WTC11 (cell line): Measurements from ENCODE around the gene KRTAP10-2. TPM values are rescaled to one million over a fixed set of nuclear protein-coding genes. Genes with fewer than 3 reads are reported as not detected.

Experiments
- ATAC-seq: fragments of 200-7000 bp; cut with Tn5 transposase; 2 replicates; pipeline ENCODE4 v1.10.0; 2021; ENCODE audit warnings: mild to moderate bottlenecking, moderate library complexity
- CTCF ChIA-PET: fragments of 300-600 bp; sonication (Branson Sonifier 250); formaldehyde crosslinking; loops from one replicate; lab custom pipeline; 2021; ENCODE audit warnings: antibody characterized with exemption; lab: Charles Lee
- POLR2A ChIA-PET: fragments of 350-600 bp; sonication (Branson Sonifier 250); formaldehyde crosslinking; loops from one replicate; lab custom pipeline; 2021; ENCODE audit warnings: antibody characterized with exemption; lab: Charles Lee
- DNase-seq: peaks from one replicate; pipeline ENCODE4 v3.0.0; 2021; ENCODE audit warnings: low spot score
- H3K27ac Mint-ChIP-seq: 2 replicates; pipeline ENCODE4 v1.8.0; 2021; ENCODE audit warnings: mixed read lengths
- H3K27me3 Mint-ChIP-seq: 2 replicates; pipeline ENCODE4 v1.8.0; 2021; ENCODE audit warnings: low read depth, mild to moderate bottlenecking, moderate library complexity, mixed read lengths
- H3K36me3 Mint-ChIP-seq: 2 replicates; pipeline ENCODE4 v1.8.0; 2021; ENCODE audit warnings: mixed read lengths
- H3K4me1 Mint-ChIP-seq: 2 replicates; pipeline ENCODE4 v1.8.0; 2022; ENCODE audit warnings: mixed read lengths
- H3K4me3 Mint-ChIP-seq: 2 replicates; pipeline ENCODE4 v1.8.0; 2021; ENCODE audit warnings: mild to moderate bottlenecking, moderate library complexity, mixed read lengths
- H3K9me3 Mint-ChIP-seq: 2 replicates; pipeline ENCODE4 v1.8.0; 2021; ENCODE audit warnings: mixed read lengths
- E2F4 ChIP-seq: sonication (generic); formaldehyde crosslinking; IDR thresholded peaks from 2 replicates; pipeline ENCODE4 v1.8.1; 2022; ENCODE audit warnings: low read depth, mild to moderate bottlenecking, moderate library complexity, missing genetic modification reagents, borderline replicate concordance
- ETV6 ChIP-seq: sonication (generic); formaldehyde crosslinking; IDR thresholded peaks from 2 replicates; pipeline ENCODE4 v1.8.1; 2022; ENCODE audit warnings: mild to moderate bottlenecking, missing genetic modification reagents
- FOXK1 ChIP-seq: sonication (generic); formaldehyde crosslinking; IDR thresholded peaks from 2 replicates; pipeline ENCODE4 v1.8.0; 2022; ENCODE audit warnings: mild to moderate bottlenecking, moderate library complexity, missing genetic modification reagents
- MXD4 ChIP-seq: fragments of 250-450 bp; sonication (Bioruptor Pico); IDR thresholded peaks from 2 replicates; pipeline ENCODE4 v1.8.0; 2021; ENCODE audit warnings: mild to moderate bottlenecking, moderate library complexity, borderline replicate concordance
- MYBL2 ChIP-seq: sonication (generic); formaldehyde crosslinking; IDR thresholded peaks from 2 replicates; pipeline ENCODE4 v1.8.1; 2023; ENCODE audit warnings: mild to moderate bottlenecking, moderate library complexity, missing genetic modification reagents
- NR1H2 ChIP-seq: sonication (generic); formaldehyde crosslinking; IDR thresholded peaks from 2 replicates; pipeline ENCODE4 v1.9.0; 2021; ENCODE audit warnings: mild to moderate bottlenecking, moderate library complexity, missing genetic modification reagents
- PREB ChIP-seq: sonication (generic); formaldehyde crosslinking; IDR thresholded peaks from 2 replicates; pipeline ENCODE4 v1.8.1; 2022; ENCODE audit warnings: mild to moderate bottlenecking, missing genetic modification reagents, moderate library complexity, borderline replicate concordance
- PRRX2 ChIP-seq: fragments of 250-450 bp; sonication (Bioruptor Pico); IDR thresholded peaks from 2 replicates; pipeline ENCODE4 v1.8.0; 2021; ENCODE audit warnings: mild to moderate bottlenecking
- RORB ChIP-seq: fragments of 250-450 bp; sonication (Bioruptor Pico); IDR thresholded peaks from 2 replicates; pipeline ENCODE4 v1.9.0; 2021; ENCODE audit warnings: mild to moderate bottlenecking
- SOX15 ChIP-seq: fragments of 250-450 bp; sonication (Bioruptor Pico); IDR thresholded peaks from 2 replicates; pipeline ENCODE4 v1.9.0; 2021; ENCODE audit warnings: mild to moderate bottlenecking
- ZNF121 ChIP-seq: sonication (generic); formaldehyde crosslinking; IDR thresholded peaks from 2 replicates; pipeline ENCODE4 v1.8.0; 2023; ENCODE audit warnings: missing genetic modification reagents
- ZNF219 ChIP-seq: sonication (generic); formaldehyde crosslinking; IDR thresholded peaks from 2 replicates; pipeline ENCODE4 v1.8.0; 2023; ENCODE audit warnings: missing genetic modification reagents, mild to moderate bottlenecking, borderline replicate concordance
- total RNA-seq: library from RNA; stranded (reverse); gene quantifications from 3 replicates; pipeline ENCODE4 v1.2.3, GENCODE V29; 2021
- TF ChIP-seq, protein P1 (sequence below): sonication (generic); formaldehyde crosslinking; IDR thresholded peaks from 2 replicates; pipeline ENCODE4 v1.8.1; 2022; ENCODE audit warnings: low read depth, missing genetic modification reagents, borderline replicate concordance
- TF ChIP-seq, protein P2 (sequence below): sonication (generic); formaldehyde crosslinking; IDR thresholded peaks from 2 replicates; pipeline ENCODE4 v1.8.0; 2023; ENCODE audit warnings: mild to moderate bottlenecking, missing genetic modification reagents
- TF ChIP-seq, protein P3 (sequence below): sonication (generic); formaldehyde crosslinking; IDR thresholded peaks from 2 replicates; pipeline ENCODE4 v1.8.1; 2023; ENCODE audit warnings: mild to moderate bottlenecking, moderate library complexity, missing genetic modification reagents
- TF ChIP-seq, protein P4 (sequence below): sonication (generic); formaldehyde crosslinking; conservative IDR thresholded peaks from 2 replicates; pipeline ENCODE4 v1.8.1; 2022; ENCODE audit warnings: mild to moderate bottlenecking, missing genetic modification reagents

KRTAP10-2 gene
- total RNA-seq, 1 experiment from 2014 or later = not detected

- no peak for DNase-seq
- peaks cover 13% of the 10 kb centered on the region for H3K4me1 Mint-ChIP-seq
- TF ChIP-seq PREB (CRISPR knock-in tag) (no peak), NR1H2 (CRISPR knock-in tag) (no peak), PRRX2 (CRISPR knock-in tag) (no peak), ZNF219 (CRISPR knock-in tag) (no peak), E2F4 (CRISPR knock-in tag) (no peak), FOXK1 (CRISPR knock-in tag) (no peak), RORB (CRISPR knock-in tag) (no peak), ETV6 (CRISPR knock-in tag) (no peak), MXD4 (CRISPR knock-in tag) (no peak), MYBL2 (CRISPR knock-in tag) (no peak), SOX15 (CRISPR knock-in tag) (no peak), ZNF121 (no peak)
- TF ChIP-seq, protein P1, sequence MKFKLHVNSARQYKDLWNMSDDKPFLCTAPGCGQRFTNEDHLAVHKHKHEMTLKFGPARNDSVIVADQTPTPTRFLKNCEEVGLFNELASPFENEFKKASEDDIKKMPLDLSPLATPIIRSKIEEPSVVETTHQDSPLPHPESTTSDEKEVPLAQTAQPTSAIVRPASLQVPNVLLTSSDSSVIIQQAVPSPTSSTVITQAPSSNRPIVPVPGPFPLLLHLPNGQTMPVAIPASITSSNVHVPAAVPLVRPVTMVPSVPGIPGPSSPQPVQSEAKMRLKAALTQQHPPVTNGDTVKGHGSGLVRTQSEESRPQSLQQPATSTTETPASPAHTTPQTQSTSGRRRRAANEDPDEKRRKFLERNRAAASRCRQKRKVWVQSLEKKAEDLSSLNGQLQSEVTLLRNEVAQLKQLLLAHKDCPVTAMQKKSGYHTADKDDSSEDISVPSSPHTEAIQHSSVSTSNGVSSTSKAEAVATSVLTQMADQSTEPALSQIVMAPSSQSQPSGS (CRISPR knock-in tag) = no peak
- TF ChIP-seq, protein P2, sequence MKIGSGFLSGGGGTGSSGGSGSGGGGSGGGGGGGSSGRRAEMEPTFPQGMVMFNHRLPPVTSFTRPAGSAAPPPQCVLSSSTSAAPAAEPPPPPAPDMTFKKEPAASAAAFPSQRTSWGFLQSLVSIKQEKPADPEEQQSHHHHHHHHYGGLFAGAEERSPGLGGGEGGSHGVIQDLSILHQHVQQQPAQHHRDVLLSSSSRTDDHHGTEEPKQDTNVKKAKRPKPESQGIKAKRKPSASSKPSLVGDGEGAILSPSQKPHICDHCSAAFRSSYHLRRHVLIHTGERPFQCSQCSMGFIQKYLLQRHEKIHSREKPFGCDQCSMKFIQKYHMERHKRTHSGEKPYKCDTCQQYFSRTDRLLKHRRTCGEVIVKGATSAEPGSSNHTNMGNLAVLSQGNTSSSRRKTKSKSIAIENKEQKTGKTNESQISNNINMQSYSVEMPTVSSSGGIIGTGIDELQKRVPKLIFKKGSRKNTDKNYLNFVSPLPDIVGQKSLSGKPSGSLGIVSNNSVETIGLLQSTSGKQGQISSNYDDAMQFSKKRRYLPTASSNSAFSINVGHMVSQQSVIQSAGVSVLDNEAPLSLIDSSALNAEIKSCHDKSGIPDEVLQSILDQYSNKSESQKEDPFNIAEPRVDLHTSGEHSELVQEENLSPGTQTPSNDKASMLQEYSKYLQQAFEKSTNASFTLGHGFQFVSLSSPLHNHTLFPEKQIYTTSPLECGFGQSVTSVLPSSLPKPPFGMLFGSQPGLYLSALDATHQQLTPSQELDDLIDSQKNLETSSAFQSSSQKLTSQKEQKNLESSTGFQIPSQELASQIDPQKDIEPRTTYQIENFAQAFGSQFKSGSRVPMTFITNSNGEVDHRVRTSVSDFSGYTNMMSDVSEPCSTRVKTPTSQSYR (CRISPR knock-in tag) = no peak
- TF ChIP-seq, protein P3, sequence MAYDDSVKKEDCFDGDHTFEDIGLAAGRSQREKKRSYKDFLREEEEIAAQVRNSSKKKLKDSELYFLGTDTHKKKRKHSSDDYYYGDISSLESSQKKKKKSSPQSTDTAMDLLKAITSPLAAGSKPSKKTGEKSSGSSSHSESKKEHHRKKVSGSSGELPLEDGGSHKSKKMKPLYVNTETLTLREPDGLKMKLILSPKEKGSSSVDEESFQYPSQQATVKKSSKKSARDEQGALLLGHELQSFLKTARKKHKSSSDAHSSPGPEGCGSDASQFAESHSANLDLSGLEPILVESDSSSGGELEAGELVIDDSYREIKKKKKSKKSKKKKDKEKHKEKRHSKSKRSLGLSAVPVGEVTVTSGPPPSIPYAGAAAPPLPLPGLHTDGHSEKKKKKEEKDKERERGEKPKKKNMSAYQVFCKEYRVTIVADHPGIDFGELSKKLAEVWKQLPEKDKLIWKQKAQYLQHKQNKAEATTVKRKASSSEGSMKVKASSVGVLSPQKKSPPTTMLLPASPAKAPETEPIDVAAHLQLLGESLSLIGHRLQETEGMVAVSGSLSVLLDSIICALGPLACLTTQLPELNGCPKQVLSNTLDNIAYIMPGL (CRISPR knock-in tag) = no peak
- TF ChIP-seq, protein P4, sequence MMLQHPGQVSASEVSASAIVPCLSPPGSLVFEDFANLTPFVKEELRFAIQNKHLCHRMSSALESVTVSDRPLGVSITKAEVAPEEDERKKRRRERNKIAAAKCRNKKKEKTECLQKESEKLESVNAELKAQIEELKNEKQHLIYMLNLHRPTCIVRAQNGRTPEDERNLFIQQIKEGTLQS (CRISPR knock-in tag) = no peak
- ATAC-seq = no peak
- H3K4me3 Mint-ChIP-seq = no peak overlapping the region
- POLR2A ChIA-PET = no interaction called here
- no peaks in the 10 kb centered on the region for H3K36me3 Mint-ChIP-seq
- peaks cover 3% of the 10 kb centered on the region; the same call in 1 of the 2 replicates for H3K27me3 Mint-ChIP-seq
- CTCF ChIA-PET = no interaction called here
- H3K9me3 Mint-ChIP-seq = peaks cover 24% of the 10 kb centered on the region
- H3K27ac Mint-ChIP-seq = no peak overlapping the region
Observed at GRCh38 chr21:44589094-44589493, 37.8 kb upstream of the KRTAP10-2 start.

- Mint-ChIP-seq H3K27ac (no peak overlapping the region), H3K4me1 (no peaks in the 10 kb centered on the region; the same call in 1 of the 2 replicates), H3K27me3 (peaks cover 3% of the 10 kb centered on the region; the same call in 1 of the 2 replicates), H3K4me3 (no peak overlapping the region), H3K36me3 (peaks cover 6% of the 10 kb centered on the region; the same call in 1 of the 2 replicates)
- ChIA-PET POLR2A (no interaction called here), CTCF (no interaction called here)
- ATAC-seq (no peak), DNase-seq (no peak)
- TF ChIP-seq, protein P2 (CRISPR knock-in tag) = no peak
- TF ChIP-seq, all 79 proteins: peak for 0
- peaks cover 39% of the 10 kb centered on the region for H3K9me3 Mint-ChIP-seq
Observed at GRCh38 chr21:44585892-44586291, 34.6 kb upstream of the KRTAP10-2 start.
